ENCODE data around the gene MOSMO.

DNA sequence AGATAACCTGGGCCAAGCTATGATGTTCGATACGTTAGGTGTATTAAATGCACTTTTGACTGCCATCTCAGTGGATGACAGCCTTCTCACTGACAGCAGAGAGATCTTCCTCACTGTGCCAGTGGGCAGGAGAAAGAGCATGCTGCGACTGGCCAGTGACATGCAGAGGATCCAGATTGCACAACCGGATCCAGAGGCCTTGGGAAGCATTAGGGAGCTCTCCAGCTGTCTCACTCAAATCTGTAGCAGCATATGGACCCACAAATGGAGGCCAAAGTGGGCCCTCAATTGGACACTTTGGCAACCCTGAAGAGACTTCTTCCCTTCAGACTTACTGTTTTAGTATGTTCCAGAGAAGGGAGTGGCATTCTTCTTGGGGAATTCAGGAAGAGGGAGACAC is 27.9 kb upstream of the MOSMO start:
- TF ChIP-seq EGR1 (IDR thresholded peaks at IDR 0.05; ENCODE audit: low read depth), result no peak
- no peak for TF ChIP-seq CTCF (IDR thresholded peaks at IDR 0.05 in 2 of 3, conservative IDR thresholded peaks at IDR 0.05 in 1 of 3; ENCODE audit: borderline replicate concordance in 1 of 3, insufficient read depth in 1 of 3, low read depth in 2 of 3, low read length in 2 of 3)
- TF ChIP-seq, protein P1, sequence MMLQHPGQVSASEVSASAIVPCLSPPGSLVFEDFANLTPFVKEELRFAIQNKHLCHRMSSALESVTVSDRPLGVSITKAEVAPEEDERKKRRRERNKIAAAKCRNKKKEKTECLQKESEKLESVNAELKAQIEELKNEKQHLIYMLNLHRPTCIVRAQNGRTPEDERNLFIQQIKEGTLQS (IDR thresholded peaks at IDR 0.05), result no peak
- TF ChIP-seq SIN3A (IDR thresholded peaks at IDR 0.05; ENCODE audit: low read depth), result no peak
- no peak for TF ChIP-seq POLR2AphosphoS5 (IDR thresholded peaks at IDR 0.05; ENCODE audit: low read depth, low read length)
- no peak for TF ChIP-seq SP1 (IDR thresholded peaks at IDR 0.05; ENCODE audit: low read depth)
- TF ChIP-seq, protein P2, sequence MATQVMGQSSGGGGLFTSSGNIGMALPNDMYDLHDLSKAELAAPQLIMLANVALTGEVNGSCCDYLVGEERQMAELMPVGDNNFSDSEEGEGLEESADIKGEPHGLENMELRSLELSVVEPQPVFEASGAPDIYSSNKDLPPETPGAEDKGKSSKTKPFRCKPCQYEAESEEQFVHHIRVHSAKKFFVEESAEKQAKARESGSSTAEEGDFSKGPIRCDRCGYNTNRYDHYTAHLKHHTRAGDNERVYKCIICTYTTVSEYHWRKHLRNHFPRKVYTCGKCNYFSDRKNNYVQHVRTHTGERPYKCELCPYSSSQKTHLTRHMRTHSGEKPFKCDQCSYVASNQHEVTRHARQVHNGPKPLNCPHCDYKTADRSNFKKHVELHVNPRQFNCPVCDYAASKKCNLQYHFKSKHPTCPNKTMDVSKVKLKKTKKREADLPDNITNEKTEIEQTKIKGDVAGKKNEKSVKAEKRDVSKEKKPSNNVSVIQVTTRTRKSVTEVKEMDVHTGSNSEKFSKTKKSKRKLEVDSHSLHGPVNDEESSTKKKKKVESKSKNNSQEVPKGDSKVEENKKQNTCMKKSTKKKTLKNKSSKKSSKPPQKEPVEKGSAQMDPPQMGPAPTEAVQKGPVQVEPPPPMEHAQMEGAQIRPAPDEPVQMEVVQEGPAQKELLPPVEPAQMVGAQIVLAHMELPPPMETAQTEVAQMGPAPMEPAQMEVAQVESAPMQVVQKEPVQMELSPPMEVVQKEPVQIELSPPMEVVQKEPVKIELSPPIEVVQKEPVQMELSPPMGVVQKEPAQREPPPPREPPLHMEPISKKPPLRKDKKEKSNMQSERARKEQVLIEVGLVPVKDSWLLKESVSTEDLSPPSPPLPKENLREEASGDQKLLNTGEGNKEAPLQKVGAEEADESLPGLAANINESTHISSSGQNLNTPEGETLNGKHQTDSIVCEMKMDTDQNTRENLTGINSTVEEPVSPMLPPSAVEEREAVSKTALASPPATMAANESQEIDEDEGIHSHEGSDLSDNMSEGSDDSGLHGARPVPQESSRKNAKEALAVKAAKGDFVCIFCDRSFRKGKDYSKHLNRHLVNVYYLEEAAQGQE (IDR thresholded peaks at IDR 0.05; ENCODE audit: low read depth), result no peak
- no peak for TF ChIP-seq EZH2 (IDR thresholded peaks at IDR 0.05)
